NCI-H748 treated with DMSO at 0.1 percent for 48 hours (cell line): ENCODE measurements around the gene OR1S1.
"Not testable (repeated sequence)": the region's sequence is repeated elsewhere in the genome, so short reads cannot be mapped to it uniquely, and the experiment has no call there.

Source experiments
- DNase-seq: peaks from one replicate; lab custom pipeline; 2025; lab: John Stamatoyannopoulos, UW

Gene OR1S1

GRCh38 chr11:58212420-58212819 is at the start of gene OR1S1:
Gene OR1S1, plus strand, starts transcription at chr11:58212720.
- DNase-seq: not testable (repeated sequence)

DNA sequence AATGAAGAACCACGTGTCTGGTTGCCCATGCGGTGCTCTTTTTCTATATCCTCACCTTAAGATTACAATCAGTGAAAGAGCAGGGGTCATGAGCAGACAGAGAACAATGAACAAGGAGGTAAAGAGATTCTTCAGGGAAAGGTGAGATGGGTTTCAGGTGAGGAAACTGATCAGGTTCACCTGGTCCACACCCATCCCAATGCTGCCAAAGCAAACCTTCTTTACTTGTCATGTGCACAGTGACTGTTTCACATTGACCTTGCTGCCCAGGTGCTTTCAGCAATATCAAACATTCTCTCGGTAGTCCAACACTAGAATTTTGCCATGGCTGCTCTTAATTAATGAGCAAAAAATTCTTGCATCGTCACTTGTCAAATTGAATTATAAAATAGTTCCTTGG is 48.1 kb upstream of the OR1S1 start:
- DNase-seq: no peak

- no peak for DNase-seq
Measured at GRCh38 chr11:58164990-58165389, 47.5 kb upstream of the OR1S1 start.

DNA sequence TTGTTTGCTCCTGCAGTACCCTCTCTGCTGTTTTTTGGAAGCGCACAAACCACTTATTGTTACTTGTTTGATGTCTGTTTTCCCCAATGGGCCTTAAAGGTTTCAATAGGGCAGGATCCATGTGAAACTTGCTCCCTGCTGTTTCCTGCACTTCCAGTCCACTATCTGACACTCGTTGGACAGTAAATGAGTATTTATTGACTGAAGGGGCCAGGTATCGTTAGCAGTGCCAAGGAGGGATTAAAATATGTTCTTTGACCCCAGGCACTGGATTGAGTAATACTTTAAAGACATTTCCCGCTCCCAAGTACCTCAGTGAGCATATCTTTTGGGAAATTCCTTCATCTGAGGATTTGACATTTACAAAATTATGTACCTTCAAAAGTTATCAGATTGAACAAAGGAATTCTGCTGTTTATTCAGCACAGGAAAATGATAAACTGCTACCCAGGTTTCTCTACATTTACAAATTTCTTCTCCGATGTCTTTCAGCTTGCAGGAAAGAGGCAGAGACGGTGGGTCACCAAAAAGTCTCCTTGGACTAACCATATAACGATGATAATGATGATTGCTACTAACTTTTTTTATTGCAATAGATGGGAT is 46.9 kb upstream of the OR1S1 start:
- no peak for DNase-seq

GRCh38 chr11:58177409-58178054 is 35.0 kb upstream of the OR1S1 start:
- DNase-seq: no peak

GRCh38 chr11:58178444-58178843 is 34.1 kb upstream of the OR1S1 start:
- no peak for DNase-seq

DNA sequence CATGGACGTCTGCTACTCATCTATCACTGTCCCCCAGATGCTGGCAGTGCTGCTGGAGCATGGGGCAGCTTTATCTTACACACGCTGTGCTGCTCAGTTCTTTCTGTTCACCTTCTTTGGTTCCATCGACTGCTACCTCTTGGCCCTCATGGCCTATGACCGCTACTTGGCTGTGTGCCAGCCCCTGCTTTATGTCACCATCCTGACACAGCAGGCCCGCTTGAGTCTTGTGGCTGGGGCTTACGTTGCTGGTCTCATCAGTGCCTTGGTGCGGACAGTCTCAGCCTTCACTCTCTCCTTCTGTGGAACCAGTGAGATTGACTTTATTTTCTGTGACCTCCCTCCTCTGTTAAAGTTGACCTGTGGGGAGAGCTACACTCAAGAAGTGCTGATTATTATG is 32.9 kb upstream of the OR1S1 start:
- peak; percentile 2 for DNase-seq

GRCh38 chr11:58186938-58187337 is 25.6 kb upstream of the OR1S1 start:
- DNase-seq: no peak

GRCh38 chr11:58188770-58189169 is 23.8 kb upstream of the OR1S1 start, which contains the start of gene OR9Q2:
Gene OR9Q2, plus strand, starts transcription at chr11:58189070. Its CDS starts 1,421 bp downstream, at chr11:58190491.
- no peak for DNase-seq

GRCh38 chr11:58192229-58192628 is 20.3 kb upstream of the OR1S1 start:
- DNase-seq: no peak

DNA sequence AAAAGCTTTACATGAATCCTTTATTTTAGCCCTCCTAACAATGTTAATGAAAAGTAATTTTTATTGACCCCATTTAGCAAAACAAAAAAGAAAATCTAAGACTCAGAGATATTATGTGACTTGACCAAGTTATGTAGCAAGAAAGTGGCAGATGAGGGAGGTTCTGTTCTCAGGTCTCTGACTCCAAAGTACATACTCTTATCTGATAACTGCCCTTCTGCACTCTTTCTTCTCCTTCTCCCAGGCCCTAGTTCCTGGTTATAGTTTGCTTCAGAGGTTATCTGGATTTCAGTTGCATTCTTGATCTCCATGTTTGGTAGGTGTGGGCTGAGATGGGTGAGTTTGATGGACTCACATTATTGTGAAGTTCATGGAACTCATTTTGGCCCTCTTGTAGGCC is 19.1 kb upstream of the OR1S1 start:
- no peak for DNase-seq

DNA sequence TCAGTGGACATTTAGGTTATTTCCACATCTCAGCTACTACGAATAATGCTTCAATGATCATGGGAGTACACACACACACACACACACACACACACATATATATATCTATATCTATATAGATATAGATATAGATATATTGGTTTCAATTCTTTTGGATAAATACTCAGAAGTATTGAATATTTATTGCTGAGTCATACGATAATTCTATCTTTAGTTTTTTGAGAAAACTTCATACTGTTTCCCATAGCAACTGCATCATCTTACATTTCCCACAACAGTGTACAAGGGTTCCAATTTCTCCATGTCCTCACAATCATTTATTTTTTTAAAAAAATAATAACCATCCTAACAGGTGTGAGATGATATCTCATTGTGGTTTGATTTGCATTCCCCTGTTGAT is 16.6 kb upstream of the OR1S1 start:
- DNase-seq: no peak

DNA sequence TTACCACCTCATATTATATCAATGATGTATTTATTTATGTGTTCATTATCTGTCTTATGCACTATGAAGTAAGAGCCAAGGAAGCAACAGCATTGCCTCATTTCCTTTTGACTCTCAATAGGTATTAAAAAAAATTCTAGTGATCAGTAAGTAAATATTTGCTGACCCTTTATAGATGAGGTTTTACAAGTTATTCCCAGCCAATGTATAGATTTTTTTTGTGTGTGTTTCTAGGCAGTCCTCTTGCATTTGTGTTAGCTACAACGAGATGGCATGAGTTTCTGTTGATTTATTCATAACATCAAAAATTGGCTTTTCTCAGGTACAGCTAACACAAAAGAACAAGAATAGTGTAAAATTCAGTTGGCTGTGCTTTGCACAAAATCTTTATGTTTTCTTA is 13.2 kb upstream of the OR1S1 start:
- DNase-seq: no peak

GRCh38 chr11:58204042-58204441 is 8.5 kb upstream of the OR1S1 start, which contains the start of gene OR1S2:
Gene OR1S2, minus strand, starts transcription at chr11:58204142. Its CDS starts 0 bp downstream, at chr11:58204142.
- no peak for DNase-seq

DNA sequence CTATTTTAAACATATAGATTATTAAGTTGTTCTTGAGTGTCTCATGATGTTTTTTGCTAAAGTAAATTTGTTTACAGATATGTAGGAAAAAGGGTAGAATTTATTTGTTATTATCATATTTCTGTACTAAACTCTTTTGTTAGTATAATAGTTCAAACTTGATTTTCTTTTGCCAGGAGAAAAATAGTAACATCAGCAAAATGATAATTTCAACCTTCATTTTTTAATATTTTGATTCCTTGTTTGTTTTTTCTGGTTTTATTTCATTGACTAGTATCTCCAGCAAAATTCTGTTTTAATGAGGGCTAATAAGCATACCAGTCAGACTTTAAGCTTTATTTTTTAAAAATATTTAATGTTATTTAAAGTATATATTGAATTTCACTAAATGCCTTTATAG is 4.0 kb downstream of the OR1S1 start:
- no peak for DNase-seq

DNA sequence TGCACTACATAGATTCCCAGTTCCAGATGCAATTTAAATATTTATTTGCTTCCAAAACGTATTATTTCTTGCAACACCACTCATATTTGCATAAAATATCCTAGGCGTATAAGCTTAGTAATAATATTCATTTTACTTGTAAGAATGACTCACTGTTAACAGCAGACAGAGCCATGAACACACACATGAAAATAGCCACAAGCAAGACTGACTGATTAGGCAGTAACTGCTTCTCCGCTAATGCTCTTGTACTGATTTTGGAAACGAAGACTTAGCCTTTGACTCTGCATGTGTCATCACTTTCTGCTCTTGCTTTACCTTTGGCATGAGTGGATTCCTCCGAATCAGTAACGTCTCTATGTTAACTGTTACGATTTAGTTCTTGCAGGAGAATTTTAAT is 10.2 kb downstream of the OR1S1 start:
- no peak for DNase-seq

DNA sequence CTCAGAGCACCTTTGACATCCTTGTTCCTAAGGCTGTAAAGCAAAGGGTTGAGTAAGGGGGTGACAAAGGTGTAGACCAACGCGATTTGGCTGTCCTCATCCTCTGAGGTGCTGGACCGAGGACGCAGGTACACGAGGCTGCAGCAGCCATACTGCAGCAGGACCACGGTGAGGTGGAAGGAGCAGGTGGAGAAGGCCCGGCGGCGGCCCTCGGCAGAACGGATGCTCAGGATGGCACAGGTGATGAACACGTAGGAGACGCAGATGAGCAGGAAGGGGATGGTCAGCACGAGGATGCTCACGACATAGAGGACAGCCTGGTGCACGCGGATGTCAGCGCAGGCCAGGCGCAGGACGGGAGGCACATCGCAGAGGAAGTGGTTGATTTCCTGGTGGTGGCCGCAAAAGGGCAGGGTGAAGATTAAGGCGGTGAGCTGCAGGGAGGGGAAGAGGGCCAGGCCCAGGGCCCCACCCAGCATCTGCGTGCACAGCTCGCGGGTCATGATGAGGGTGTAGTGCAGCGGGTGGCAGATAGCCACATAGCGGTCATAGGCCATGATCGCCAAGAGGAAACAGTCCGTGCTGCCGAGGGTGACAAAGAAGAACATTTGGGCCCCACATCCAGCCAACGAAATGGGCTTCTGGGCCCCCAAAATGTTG is 15.6 kb downstream of the OR1S1 start:
- DNase-seq: no peak

GRCh38 chr11:58243954-58244353 is 31.4 kb downstream of the OR1S1 start:
- no peak for DNase-seq

DNA sequence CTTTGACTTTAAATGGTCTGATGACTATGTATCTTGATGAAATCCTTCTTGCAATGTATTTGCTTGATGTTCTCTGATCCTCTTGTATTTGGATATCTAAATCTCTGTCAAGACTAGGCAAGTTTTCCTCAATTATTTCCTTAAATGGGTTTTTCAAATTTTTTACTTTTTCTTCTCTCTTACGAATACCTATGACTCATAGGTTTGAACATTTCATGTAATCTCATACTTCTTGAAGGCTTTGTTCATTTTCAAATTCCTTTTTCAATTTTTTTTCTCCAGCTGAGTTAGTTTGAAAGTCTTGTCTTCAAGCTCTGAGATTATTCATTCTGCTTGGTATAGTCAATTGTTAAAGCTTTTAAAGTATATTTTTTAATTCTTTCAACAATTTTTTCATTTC is 42.4 kb downstream of the OR1S1 start:
- DNase-seq: no peak

GRCh38 chr11:58259983-58260382 is 47.5 kb downstream of the OR1S1 start:
- no peak for DNase-seq
